ENCODE measurements around the gene BMP6. TPM values are rescaled to one million over a fixed set of nuclear protein-coding genes. Genes with fewer than 3 reads are reported as not detected.

BMP6 gene
- total RNA-seq, 1 donor from 2014 or later: not detected

GRCh38 chr6:7902867-7903266 is 177.0 kb downstream of the BMP6 start:
- Mint-ChIP-seq H3K9me3 (ENCODE audit: unreplicated experiment) (no peaks in the 10 kb centered on the region), H3K4me1 (ENCODE audit: unreplicated experiment) (peaks cover 8% of the 10 kb centered on the region), H3K27ac (ENCODE audit: unreplicated experiment) (no peak overlapping the region), H3K36me3 (ENCODE audit: unreplicated experiment) (peaks cover 28% of the 10 kb centered on the region), H3K4me3 (ENCODE audit: unreplicated experiment) (no peak overlapping the region), H3K27me3 (ENCODE audit: unreplicated experiment) (no peaks in the 10 kb centered on the region)
- no peak for TF ChIP-seq CTCF (IDR thresholded peaks at IDR 0.05)
- no peak for DNase-seq (ENCODE audit: extremely low spot score, unreplicated experiment)

- DNase-seq (ENCODE audit: extremely low spot score, unreplicated experiment): no peak
- no peak overlapping the region for H3K4me3 Mint-ChIP-seq (ENCODE audit: unreplicated experiment)
- H3K36me3 Mint-ChIP-seq (ENCODE audit: unreplicated experiment): peaks cover 21% of the 10 kb centered on the region
- TF ChIP-seq CTCF (IDR thresholded peaks at IDR 0.05): no peak
- no peaks in the 10 kb centered on the region for H3K27me3 Mint-ChIP-seq (ENCODE audit: unreplicated experiment)
- H3K27ac Mint-ChIP-seq (ENCODE audit: unreplicated experiment): no peak overlapping the region
- H3K4me1 Mint-ChIP-seq (ENCODE audit: unreplicated experiment): peaks cover 14% of the 10 kb centered on the region
- no peaks in the 10 kb centered on the region for H3K9me3 Mint-ChIP-seq (ENCODE audit: unreplicated experiment)
Observed at GRCh38 chr6:7903673-7904072, 177.8 kb downstream of the BMP6 start.

GRCh38 chr6:7904654-7905319 is 178.9 kb downstream of the BMP6 start:
- Mint-ChIP-seq H3K4me3 (ENCODE audit: unreplicated experiment) (no peak overlapping the region), H3K4me1 (ENCODE audit: unreplicated experiment) (peaks cover 25% of the 10 kb centered on the region), H3K27me3 (ENCODE audit: unreplicated experiment) (no peaks in the 10 kb centered on the region), H3K27ac (ENCODE audit: unreplicated experiment) (peak overlapping the region; percentile 25), H3K9me3 (ENCODE audit: unreplicated experiment) (no peaks in the 10 kb centered on the region), H3K36me3 (ENCODE audit: unreplicated experiment) (peaks cover 18% of the 10 kb centered on the region)
- no peak for TF ChIP-seq CTCF (IDR thresholded peaks at IDR 0.05)
- no peak for DNase-seq (ENCODE audit: extremely low spot score, unreplicated experiment)

GRCh38 chr6:7905416-7905815 is 179.5 kb downstream of the BMP6 start:
- no peak overlapping the region for H3K4me3 Mint-ChIP-seq (ENCODE audit: unreplicated experiment)
- peaks cover 18% of the 10 kb centered on the region for H3K36me3 Mint-ChIP-seq (ENCODE audit: unreplicated experiment)
- H3K27ac Mint-ChIP-seq (ENCODE audit: unreplicated experiment): no peak overlapping the region
- TF ChIP-seq CTCF (IDR thresholded peaks at IDR 0.05): no peak
- no peaks in the 10 kb centered on the region for H3K9me3 Mint-ChIP-seq (ENCODE audit: unreplicated experiment)
- no peaks in the 10 kb centered on the region for H3K27me3 Mint-ChIP-seq (ENCODE audit: unreplicated experiment)
- peaks cover 25% of the 10 kb centered on the region for H3K4me1 Mint-ChIP-seq (ENCODE audit: unreplicated experiment)
- no peak for DNase-seq (ENCODE audit: extremely low spot score, unreplicated experiment)

- TF ChIP-seq CTCF (IDR thresholded peaks at IDR 0.05): no peak
- Mint-ChIP-seq H3K36me3 (ENCODE audit: unreplicated experiment) (peaks cover 11% of the 10 kb centered on the region), H3K4me3 (ENCODE audit: unreplicated experiment) (no peak overlapping the region), H3K4me1 (ENCODE audit: unreplicated experiment) (peaks cover 27% of the 10 kb centered on the region), H3K27me3 (ENCODE audit: unreplicated experiment) (no peaks in the 10 kb centered on the region), H3K27ac (ENCODE audit: unreplicated experiment) (no peak overlapping the region), H3K9me3 (ENCODE audit: unreplicated experiment) (no peaks in the 10 kb centered on the region)
- DNase-seq (ENCODE audit: extremely low spot score, unreplicated experiment): no peak
Observed at GRCh38 chr6:7906741-7907140, 180.8 kb downstream of the BMP6 start.
